HG02885 (cell line): Measurements from ENCODE around the gene C14orf93.
"Not testable (repeated sequence)": the region's sequence is repeated elsewhere in the genome, so short reads cannot be mapped to it uniquely, and the experiment has no call there.

Experiments
- ATAC-seq: cut with Tn5 transposase; IDR thresholded peaks from one replicate; pipeline ENCODE4 v1.9.1; 2021; ENCODE audit warnings: mild to moderate bottlenecking; ENCODE audit not compliant: unreplicated experiment, poor library complexity

The C14orf93 gene

GRCh38 chr14:22977684-22978486 lies 32.1 kb downstream of the C14orf93 start:
- ATAC-seq = no peak

GRCh38 chr14:22977434-22977683 lies 32.6 kb downstream of the C14orf93 start:
- no peak for ATAC-seq

GRCh38 chr14:22976620-22977433 lies 33.1 kb downstream of the C14orf93 start:
- ATAC-seq = no peak

GRCh38 chr14:22974530-22975313 lies 35.2 kb downstream of the C14orf93 start:
- ATAC-seq = no peak

GRCh38 chr14:22973217-22974032 lies 36.5 kb downstream of the C14orf93 start:
- ATAC-seq = no peak

GRCh38 chr14:22972313-22972930 lies 37.5 kb downstream of the C14orf93 start:
- no peak for ATAC-seq

GRCh38 chr14:22971152-22971551 lies 38.8 kb downstream of the C14orf93 start:
- no peak for ATAC-seq

GRCh38 chr14:22966783-22967269 lies 43.1 kb downstream of the C14orf93 start:
- ATAC-seq = no peak

- ATAC-seq = not testable (repeated sequence)
These were observed 43.8 kb downstream of the C14orf93 start for GRCh38 chr14:22965916-22966782.

- ATAC-seq = no peak
These were observed 47.8 kb downstream of the C14orf93 start for GRCh38 chr14:22962061-22962676.

- no peak for ATAC-seq
These were observed 54.0 kb downstream of the C14orf93 start for GRCh38 chr14:22955702-22956569.

GRCh38 chr14:22952418-22952817 lies 57.5 kb downstream of the C14orf93 start:
- no peak for ATAC-seq

- not testable (repeated sequence) for ATAC-seq
These were observed 58.1 kb downstream of the C14orf93 start for GRCh38 chr14:22951795-22952194.

- ATAC-seq = no peak
These were observed 64.3 kb downstream of the C14orf93 start for GRCh38 chr14:22945642-22946041.

- no peak for ATAC-seq
These were observed 70.3 kb downstream of the C14orf93 start for GRCh38 chr14:22939684-22940083.
